Activated CD8-positive, alpha-beta memory T cell treated with anti-CD3 and anti-CD28 coated beads for 48 hours (primary cell): Measurements from ENCODE around the gene GTPBP4.
A peak's percentile ranks its signal among the peaks of the same experiment; 100 is the strongest.
"Not testable (repeated sequence)": the region's sequence is repeated elsewhere in the genome, so short reads cannot be mapped to it uniquely, and the experiment has no call there.

Source experiments
- DNase-seq, 3 experiments: peaks; one replicate each; pipeline ENCODE4 v3.0.0-alpha.2; 2020; ENCODE audit warnings: low read depth in 2 of 3, low spot score in 2 of 3

GTPBP4 gene

GRCh38 chr10:1024103-1024502 lies 35.9 kb downstream of the GTPBP4 start:
- DNase-seq: no peak

- no peak for DNase-seq
Measured at GRCh38 chr10:1025683-1026082, 37.4 kb downstream of the GTPBP4 start, which contains the start of gene IDI2. Gene IDI2 (minus strand): TSS chr10:1025859. CDS start chr10:1024723, 1,136 bp downstream.

DNA sequence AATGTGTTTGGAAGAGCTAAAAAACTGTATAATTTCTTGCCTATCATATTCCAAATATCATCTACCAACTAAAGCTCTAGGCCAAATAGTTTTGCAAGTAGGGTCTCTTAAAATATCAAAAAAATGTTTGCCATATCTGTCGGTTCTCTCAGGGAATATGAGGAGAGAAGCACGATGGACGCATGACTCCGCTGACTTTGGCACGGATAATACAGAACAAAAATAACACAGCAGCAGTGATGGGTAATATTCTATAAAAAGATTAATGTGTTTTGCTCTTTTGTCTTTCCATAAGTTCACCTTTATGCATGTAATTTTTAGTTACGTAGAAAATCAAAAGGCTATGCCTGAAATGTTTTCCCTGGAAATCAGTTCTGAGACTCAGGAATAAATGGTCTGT lies 38.3 kb downstream of the GTPBP4 start:
- no peak for DNase-seq

- DNase-seq: no peak
Measured at GRCh38 chr10:1029838-1030237, 41.6 kb downstream of the GTPBP4 start.

DNA sequence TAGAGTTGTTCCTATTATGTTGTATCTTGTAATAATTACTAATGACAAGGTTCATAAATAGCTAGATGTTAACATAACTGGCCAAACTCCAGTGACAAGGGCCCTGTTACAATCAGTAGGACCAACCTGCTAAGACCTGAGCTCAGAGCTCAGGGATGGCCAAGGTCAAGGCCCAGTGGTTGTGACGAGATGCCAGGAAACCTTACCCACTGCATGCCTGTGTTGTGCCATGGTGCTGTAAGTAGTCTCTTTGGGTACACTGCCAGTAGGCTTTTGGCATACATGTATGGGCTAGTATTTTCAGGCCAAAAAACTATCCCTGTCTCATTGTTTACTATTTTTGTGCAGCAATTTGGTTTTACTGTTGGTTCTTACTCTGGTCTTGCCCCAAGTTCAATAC lies 45.4 kb downstream of the GTPBP4 start:
- no peak for DNase-seq

- DNase-seq: no peak
Measured at GRCh38 chr10:1034758-1035157, 46.5 kb downstream of the GTPBP4 start.

- DNase-seq: no peak
Measured at GRCh38 chr10:1035201-1035600, 47.0 kb downstream of the GTPBP4 start.

DNA sequence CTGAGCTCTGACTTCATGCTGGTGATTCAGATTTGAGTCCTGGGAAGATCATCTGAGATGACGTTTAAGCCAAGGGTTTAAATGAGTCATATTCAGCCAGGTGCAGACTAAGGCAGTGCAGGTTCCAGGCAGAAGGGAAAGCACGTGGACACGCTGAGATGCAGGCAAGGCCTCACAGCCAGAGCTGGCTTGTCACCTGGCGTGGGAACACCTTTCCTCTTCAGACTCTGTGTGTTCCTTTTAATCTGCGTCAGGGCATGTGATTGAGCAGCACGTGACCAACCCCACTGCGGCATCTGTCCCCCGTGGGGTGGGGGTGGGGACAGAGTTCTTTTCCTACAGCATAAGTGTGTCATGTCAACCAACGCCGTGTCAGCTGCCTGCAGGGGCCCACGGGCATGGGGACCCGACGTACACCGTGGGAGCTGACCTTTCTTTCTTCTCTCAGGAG lies 48.1 kb downstream of the GTPBP4 start:
- no peak for DNase-seq

DNA sequence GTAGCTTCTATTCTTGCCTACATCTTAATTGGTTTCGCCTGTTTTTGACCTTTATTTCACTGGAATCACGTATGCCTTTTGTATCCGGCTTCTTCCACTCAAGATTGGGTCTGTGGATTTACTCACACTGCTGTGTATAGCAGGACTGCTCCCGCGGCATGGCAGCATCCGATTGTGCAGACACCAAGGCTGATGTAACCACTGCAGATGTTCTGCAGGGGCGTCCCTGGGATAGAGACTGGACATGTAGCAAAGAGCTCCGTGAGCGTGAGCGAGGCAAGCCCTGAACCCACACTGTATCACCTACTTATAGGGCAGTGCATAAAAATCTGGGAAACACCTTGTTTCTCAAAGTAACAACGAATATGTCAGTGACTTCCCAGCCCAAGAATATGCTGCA lies 48.9 kb downstream of the GTPBP4 start:
- DNase-seq: no peak

- not testable (repeated sequence) for DNase-seq
Measured at GRCh38 chr10:1038769-1039168, 50.5 kb downstream of the GTPBP4 start.

GRCh38 chr10:1040133-1040532 lies 51.9 kb downstream of the GTPBP4 start:
- DNase-seq: no peak

- DNase-seq: no peak
Measured at GRCh38 chr10:1041514-1041913, 53.3 kb downstream of the GTPBP4 start.

DNA sequence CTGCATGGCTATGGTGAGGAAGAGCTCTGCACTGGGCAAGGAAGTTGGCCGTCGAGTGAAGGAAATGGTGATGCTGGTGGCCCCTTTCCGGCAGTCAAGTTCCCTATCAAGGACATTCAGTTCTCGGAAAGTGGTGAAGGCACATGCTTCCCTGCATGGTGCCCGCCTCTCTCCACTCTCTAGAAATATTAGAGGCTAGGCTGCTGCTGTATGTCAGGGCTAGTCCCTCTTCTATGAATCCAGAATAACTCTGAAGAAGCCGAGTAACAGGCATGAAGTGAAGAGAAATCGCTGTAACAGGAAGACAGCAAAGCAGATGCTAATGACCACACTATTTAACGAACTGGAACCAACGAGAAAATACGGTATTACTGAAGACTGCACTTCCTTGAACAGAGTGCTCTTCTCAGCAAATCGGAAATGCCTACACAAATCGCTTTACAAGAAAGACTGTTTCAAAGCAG lies 55.3 kb downstream of the GTPBP4 start:
- DNase-seq: no peak

DNA sequence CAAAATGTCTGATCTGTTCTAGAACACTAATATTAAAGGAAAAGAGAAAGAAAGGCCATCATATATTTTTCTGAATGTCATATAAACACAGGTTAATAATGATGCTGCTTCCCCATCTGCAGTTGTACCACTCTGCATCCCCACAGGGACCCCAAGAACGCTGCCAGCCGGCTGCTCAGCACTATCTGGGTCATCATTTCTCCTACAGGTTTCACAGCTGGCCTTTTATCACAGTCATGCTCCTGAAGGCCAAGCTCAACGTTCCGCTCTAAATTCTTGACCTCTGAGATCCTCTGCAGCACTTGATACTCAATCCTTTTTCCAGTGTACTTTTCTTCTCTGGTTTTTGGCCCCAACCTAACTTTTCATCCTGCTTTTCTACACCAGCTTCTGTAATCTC lies 55.9 kb downstream of the GTPBP4 start:
- DNase-seq: no peak

- DNase-seq: no peak
Measured at GRCh38 chr10:1044964-1045363, 56.7 kb downstream of the GTPBP4 start.

DNA sequence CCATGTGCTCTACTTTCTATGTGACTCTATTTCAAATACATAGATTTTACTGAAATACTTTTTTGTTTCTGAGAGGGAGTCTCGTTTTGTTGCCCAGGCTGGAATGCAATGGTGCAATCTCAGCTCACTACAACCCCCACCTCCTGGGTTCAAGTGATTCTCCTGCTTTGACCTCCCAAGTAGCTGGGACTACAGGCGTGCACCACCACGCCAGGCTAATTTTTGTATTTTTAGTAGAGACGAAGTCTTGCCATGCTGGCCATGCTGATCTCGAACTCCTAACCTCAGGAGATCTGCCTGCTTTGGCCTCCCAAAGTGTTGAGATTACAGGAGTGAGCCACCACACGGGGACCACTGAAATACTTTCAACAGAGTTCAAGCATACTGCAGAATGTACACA lies 57.2 kb downstream of the GTPBP4 start:
- DNase-seq: no peak

GRCh38 chr10:1047937-1048336 lies 59.7 kb downstream of the GTPBP4 start:
- no peak for DNase-seq

- no peak for DNase-seq
Measured at GRCh38 chr10:1048349-1048731, 60.1 kb downstream of the GTPBP4 start.

DNA sequence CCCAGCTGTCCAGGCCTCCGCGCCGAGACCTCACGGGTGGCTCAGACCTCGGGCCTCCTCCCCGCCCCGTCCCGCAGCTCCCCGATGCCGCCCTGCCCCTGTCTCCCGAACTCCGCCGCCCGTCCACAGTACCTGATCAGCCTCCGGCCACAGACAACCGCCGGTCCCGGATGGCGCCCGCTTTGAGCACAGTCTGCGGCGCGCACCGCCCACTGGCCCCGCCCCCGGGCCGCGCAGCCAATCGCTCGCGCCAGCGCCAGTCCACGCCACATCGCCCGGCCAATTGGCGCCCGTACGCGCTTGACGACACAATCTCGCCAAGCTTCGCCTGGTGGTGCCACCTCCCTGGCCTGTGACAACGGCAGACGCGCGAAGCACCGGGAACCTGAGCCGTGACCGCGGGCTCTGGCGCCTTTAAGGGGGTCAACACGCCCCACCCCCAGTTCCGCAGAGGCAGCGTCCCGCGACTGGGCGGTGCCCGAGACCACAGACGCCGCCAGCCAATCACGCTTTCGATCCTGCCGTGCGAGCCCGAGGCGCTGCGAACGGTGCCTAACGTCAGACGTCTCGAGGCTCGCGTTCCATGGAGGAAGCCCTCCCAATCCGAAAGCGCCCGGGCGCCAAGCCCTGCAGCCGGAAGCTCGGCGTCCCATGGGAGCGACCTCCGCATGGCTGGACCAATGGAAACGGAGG lies 60.6 kb downstream of the GTPBP4 start, which contains the start of gene IDI1:
TSS of gene IDI1 (minus strand) at position 388 of the 693 bp plus-strand sequence. CDS start at position 272, 116 bp downstream.
- DNase-seq: peak; percentile 92 to 94 (median 93)

DNA sequence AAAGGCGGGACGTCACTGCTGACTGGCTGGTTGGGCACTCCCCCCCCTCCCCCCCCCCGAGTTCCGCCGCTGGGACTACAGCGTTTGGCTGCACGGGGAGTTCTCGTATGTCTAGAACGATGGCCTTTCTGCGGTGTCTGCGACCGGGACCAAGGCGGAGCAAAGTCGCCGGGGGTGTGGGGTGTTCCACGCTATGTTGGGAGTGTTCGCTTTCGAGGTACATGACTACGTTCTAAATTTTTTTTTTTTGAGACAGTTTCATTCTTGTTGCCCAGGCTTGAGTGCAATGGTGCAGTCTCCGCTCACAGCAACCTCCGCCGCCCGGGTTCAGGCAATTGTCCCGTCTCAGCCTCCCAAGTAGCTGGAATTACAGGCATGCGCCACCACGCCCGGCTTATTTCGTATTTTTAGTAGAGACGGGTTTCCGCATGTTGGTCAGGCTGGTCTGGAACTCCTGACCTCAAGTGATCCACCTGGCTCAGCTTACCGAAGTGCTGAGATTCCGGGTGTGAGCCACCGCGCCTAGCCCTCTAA lies 61.3 kb downstream of the GTPBP4 start:
- no peak for DNase-seq

GRCh38 chr10:1050145-1050544 lies 61.9 kb downstream of the GTPBP4 start:
- DNase-seq: no peak

GRCh38 chr10:1050554-1050953 lies 62.3 kb downstream of the GTPBP4 start:
- no peak for DNase-seq

GRCh38 chr10:1054684-1055083 lies 66.5 kb downstream of the GTPBP4 start:
- no peak for DNase-seq
